ENCODE measurements around the gene CAMKMT.

CAMKMT gene

GRCh38 chr2:44772131-44772530 lies 410.4 kb downstream of the CAMKMT start:
- DNase-seq (ENCODE audit: low read depth in 2 of 2) = no peak

GRCh38 chr2:44772669-44773378 lies 411.1 kb downstream of the CAMKMT start:
- no peak for DNase-seq (ENCODE audit: low read depth in 2 of 2)

GRCh38 chr2:44774826-44775492 lies 413.2 kb downstream of the CAMKMT start:
- no peak for DNase-seq (ENCODE audit: low read depth in 2 of 2)

DNA sequence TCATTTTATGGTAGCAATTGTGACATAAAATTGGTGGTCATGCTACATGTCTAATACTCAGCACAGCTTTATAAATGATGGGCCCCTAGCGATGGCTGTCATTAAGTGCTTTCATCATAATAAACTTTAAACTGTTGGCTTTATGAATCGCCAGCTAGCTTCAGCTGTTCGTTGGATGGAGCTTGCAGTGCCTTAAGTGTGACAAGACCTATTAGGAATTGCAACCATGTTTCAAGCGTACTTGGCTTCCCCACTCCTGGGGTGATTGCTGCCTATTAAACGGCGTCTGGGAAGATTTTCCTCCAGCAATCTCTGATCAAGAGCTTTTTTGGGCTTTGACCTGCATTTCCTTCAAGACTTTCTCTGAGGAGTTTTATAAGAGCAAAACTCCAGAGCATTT lies 415.3 kb downstream of the CAMKMT start:
- DNase-seq (ENCODE audit: low read depth in 2 of 2) = no peak

GRCh38 chr2:44777537-44777936 lies 415.8 kb downstream of the CAMKMT start:
- no peak for DNase-seq (ENCODE audit: low read depth in 2 of 2)

DNA sequence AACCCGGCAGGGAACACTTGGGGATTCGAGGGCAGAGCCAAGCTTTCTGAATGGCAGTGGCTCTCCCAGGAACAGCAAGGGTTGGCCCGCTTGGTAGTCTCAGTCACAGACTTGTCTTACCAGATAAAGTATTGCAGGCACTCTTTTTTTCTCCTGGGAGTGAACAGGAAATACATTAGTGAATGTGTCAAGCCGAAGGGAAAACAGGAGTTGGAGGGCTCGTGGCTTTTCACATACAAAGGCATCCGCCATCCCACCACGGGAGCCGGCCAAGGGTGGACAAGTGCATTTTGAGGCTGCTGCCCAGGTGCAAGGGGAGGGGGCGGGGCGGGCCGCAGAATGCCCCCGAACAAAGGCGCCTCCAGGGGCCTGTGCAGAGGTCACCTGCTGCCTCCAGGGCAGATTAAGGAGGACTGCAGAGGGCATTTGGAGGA lies 416.5 kb downstream of the CAMKMT start:
- no peak for DNase-seq (ENCODE audit: low read depth in 2 of 2)

GRCh38 chr2:44778671-44779476 lies 417.1 kb downstream of the CAMKMT start:
- no peak for DNase-seq (ENCODE audit: low read depth in 2 of 2)

GRCh38 chr2:44779793-44780192 lies 418.0 kb downstream of the CAMKMT start:
- DNase-seq (ENCODE audit: low read depth in 2 of 2) = no peak

- no peak for DNase-seq (ENCODE audit: low read depth in 2 of 2)
Observed at GRCh38 chr2:44780406-44780805, 418.7 kb downstream of the CAMKMT start.

- no peak for DNase-seq (ENCODE audit: low read depth in 2 of 2)
Observed at GRCh38 chr2:44785433-44785832, 423.7 kb downstream of the CAMKMT start.

- DNase-seq (ENCODE audit: low read depth in 2 of 2) = no peak
Observed at GRCh38 chr2:44786045-44786816, 424.5 kb downstream of the CAMKMT start.

GRCh38 chr2:44786817-44787214 lies 425.1 kb downstream of the CAMKMT start:
- DNase-seq (ENCODE audit: low read depth in 2 of 2) = no peak

DNA sequence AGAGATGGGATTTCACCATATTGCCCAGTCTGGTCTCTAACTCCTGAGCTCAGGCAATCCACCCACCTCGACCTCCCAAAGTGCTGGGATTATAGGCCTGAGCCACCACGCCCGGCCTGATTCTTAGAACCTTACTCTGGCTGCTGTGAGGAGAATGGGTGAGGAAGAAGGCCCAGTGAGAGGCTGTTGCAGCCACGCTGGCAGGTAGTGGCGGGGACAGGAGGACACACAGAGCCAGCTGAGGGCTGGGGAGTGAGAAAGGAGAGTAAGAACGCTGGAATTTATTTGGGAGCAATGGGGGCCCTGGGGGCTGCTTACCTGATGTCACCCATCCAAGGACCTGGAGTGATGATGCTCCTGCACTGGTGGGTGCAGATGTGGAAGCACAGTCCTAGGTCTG lies 425.9 kb downstream of the CAMKMT start:
- DNase-seq (ENCODE audit: low read depth in 2 of 2) = no peak

DNA sequence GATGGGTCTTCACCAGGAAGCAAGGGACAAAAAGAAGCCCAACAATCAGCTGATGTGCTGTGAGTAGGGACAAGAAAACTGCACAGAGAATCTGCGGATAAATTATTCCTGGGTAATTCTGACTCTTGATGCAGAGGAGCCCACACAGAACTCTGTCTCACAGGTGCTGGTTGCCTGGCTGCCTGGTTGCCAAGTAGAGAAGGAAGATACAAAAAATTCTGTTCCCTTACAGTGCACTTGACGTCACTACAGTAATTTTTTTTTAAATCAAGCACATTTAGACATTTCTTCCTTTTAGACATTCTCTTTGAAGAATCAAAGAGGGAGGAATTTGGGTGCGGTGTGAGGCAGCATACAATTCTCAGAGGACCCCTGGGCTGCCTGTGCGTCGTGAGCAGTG lies 427.7 kb downstream of the CAMKMT start:
- no peak for DNase-seq (ENCODE audit: low read depth in 2 of 2)

DNA sequence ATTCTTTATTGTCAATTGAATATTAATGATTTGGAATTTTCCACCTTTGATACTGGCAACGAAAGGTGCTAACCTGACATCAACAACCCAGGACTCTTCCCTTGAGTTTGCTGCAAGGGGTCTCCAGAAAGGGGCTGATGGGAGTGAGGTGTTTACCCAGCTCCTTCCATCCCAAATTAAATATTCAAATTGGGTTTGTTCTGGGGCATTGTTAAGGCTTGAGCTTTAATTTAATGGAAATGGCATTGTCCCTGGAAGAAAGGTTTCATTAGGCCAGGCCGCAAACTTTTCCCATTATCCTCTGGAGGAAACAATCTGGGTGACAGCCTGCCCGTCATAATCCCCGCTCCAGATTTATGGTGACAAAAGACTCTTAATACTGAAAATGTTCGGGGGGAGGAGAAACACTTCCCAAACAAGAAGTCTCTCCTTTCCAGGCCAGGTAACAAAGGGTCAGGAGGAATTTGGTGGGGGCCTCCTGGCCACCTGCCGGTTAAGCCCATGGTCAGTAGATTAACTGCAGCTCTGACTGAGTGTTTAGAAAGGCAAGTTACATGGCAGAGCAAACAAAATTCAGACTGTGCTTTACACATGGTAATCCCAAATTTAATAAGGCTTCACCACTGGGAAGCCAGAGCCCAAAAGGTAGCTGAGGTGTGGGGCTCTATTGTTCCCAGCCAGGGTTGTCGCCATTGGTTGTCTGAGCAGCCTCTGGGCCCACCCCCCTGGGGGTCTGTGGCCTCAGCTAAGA lies 428.4 kb downstream of the CAMKMT start:
- no peak for DNase-seq (ENCODE audit: low read depth in 2 of 2)

DNA sequence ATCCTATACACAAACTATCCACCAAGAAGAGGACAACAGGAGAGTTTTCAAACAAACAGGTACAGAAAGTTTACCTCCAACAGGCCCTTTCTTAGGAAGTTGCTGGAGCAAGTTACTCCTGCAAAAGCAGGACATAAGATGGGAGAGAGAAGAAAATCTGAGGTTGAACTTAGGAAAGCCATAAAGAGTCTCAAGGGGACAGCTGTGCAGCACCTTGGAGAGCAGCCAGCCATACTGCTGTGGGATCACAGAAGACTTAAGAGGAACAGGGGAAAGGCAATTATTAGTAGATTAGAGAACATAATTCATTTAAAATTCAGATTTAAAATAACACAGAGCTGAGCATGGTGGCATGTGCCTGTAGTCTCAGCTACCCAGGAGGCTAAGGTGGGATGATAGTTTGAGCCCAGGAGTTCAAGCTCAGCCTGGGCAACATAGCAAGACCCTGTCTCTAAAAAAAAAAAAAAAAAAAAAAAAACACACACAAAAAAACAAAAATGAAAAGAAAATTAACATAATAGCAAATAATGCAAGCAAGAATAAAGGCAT lies 431.6 kb downstream of the CAMKMT start:
- DNase-seq (ENCODE audit: low read depth in 2 of 2) = no peak

- no peak for DNase-seq (ENCODE audit: low read depth in 2 of 2)
Observed at GRCh38 chr2:44796771-44797170, 435.0 kb downstream of the CAMKMT start.

DNA sequence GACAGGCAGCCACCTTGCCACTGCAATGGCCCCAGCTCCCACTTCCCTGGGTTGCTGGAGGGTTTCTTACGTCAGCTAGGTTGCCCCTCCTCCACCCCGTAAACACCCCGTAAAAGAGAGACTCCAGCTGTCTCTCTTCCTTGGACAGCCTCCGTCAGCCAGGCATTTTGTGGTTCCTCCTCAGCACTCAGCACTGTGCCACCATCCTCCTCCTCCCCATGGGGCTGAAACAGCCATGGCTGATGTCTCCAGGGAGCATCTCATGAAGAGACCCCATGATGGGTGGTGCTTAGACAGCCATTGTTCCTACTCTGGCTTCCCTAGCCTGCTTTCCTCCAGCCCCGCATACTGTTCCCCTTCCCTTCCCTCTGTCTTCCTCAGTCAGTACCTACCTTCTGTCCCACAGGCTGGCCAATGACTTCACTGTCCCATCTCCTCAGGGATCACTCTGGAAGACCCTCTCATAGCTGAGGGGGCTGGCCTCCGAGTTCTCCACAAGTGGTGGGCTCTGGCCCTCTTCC lies 436.5 kb downstream of the CAMKMT start:
- DNase-seq (ENCODE audit: low read depth in 2 of 2) = no peak

DNA sequence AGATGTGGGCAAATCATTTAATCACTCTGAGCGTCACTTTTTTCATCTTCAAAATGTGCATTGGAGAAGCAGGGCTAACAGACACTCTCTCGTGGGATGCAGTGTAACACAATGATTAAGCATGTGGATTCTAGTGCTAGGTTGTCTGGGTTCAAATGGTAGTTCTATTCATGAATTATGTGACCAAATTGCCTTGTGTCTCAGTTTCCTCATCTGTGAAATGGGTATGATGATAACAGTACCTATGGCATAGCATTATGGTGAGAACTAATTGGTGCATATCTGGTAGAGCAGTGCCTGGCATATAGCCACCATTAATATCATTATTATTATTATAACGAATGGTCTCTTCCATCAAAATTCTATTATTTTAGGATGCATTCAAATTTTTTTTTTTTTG lies 437.4 kb downstream of the CAMKMT start:
- DNase-seq (ENCODE audit: low read depth in 2 of 2) = no peak

DNA sequence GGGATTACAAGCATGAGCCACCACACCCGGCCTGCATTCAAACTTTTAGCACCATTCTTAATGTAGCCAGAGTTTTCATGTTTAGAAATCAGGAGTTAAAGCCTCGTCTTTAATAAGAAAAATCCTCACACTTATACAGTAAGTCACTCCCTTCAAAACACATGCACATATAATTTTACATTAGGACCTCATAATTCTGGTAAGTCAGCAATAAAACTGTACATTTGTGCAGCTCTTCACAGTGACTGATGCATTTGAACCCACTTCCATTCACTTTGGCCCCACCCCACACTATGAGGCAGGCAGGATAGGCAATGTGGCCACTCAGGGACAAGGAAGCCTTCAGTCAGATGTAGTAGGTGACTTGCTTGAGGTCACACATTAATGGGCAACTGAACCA lies 438.0 kb downstream of the CAMKMT start:
- no peak for DNase-seq (ENCODE audit: low read depth in 2 of 2)

Measured in activated CD4-positive, alpha-beta T cell treated with anti-CD3 and anti-CD28 coated beads for 24 hours (primary cell).